ENCODE results near the gene PI4KB.
"Not testable (repeated sequence)": the region's sequence is repeated elsewhere in the genome, so short reads cannot be mapped to it uniquely, and the experiment has no call there.

PI4KB gene

DNA sequence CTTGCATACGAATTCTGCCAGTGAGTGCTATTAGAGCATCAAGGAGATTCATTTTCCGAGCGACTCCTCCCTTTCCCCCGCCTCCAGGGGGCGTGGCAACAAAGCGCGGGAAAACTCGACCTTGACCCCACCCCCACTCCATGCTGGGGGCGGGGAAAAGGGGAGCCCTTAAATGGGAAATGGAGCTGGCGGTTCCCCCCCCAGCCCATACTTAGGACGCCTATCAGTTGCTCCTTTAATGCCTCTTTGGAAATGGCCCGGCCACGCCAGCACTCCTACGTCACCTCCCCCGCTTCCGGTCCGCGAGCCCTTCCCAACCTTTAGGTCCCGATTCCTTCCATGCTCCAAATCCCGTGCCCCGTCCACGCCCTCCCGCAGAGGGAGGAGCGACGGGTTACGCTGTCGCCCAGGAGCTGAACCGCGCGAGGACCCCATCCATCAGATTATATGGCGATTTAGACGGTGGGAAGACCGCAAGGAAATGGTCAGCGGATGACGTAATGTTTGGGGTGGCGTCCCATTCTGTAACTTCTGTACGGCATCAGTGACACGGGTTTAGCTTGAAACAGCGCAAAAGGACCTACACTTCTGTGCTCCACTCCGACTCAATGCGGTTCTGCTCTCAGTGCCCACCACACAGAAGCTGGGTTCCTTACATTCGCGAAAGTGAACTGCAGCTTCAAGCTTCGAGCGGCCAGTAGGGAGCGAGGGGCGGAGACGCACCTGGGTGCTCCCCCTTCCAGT is 45.8 kb downstream of the PI4KB start:
- DNase-seq (ENCODE audit: low read depth), result peak; percentile 96

DNA sequence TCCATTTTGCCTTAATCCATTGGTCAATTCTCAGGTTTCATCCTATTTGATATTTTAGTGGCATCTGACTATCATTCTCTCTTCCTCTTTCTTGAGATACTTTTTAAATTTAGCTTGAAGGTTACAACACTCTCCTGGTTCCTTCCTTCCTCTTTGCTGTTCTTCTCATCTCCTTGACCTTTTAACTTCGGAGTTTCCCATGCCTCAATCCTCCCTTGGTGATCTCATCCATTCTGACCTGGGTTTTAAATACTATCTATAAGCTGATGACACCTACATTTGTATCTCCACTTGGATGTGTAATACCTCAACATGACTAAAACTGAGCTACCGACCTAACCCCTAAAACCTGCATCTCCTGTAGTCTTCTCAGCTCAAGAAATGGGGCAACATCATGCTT is 50.0 kb downstream of the PI4KB start:
- no peak for DNase-seq (ENCODE audit: low read depth)

DNA sequence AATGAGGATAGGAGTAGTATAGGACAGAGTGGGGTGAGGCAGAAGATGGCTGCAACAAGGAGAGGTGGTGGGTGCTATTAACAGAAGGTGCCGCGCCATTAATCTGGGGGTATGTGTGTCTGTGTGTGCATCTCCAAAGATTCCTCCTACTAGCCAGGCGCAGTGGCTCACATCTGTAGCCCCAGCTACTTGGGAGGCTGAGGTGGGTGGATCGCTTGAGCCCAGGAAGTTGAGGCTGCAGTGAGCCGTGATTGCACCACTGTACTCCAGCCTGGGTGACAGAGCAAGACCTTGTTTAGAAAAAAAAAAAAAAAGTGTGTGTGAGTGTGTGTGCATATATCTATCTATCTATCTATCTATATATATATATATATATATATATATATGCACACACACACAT is 51.9 kb downstream of the PI4KB start:
- DNase-seq (ENCODE audit: low read depth), result not testable (repeated sequence)

DNA sequence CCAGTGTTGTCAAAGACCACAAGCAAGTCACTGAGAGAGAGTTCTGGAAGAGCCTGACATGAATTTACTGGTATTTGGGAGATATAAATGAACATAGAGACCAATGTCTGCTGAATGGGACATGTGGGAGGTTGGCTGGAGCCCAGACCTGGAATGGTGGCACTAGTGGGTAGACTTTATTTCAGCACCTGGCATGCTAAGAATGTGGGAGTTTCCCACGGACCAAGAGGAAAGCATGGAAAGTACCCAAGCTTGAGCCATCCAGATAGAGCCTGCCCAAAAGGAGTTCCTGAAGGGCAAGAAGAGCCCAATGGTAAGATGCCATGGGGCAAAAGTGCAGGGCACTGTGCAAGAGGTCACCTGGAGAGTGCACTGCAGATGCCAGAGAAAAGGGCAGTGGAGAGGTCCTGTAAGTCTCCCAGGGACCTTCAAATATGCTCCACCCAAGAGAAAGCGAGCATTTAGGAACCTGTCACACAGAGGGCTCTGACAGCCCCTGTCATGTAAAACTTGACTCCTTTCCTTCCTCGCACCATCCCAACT is 53.2 kb downstream of the PI4KB start:
- DNase-seq (ENCODE audit: low read depth), result no peak

DNA sequence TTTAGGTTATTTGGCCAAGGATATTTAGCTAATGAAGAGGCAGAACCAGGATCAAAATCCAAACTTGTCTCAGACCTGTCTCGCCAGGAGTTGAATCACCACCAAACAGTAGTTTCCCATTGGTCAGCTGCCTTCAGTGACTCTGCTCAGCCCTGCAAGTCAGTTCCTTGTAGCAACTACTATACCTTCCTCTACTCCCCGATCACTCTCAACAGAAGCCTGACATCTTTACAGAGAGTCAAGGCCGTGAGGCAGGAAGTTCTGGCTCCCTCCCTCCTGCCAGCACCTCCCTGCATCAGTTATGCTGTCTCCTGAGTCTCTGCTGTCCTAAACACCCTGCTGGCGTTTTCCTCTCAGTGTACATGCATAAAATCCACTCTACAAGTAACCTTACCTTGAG is 59.5 kb downstream of the PI4KB start:
- no peak for DNase-seq (ENCODE audit: low read depth)

DNA sequence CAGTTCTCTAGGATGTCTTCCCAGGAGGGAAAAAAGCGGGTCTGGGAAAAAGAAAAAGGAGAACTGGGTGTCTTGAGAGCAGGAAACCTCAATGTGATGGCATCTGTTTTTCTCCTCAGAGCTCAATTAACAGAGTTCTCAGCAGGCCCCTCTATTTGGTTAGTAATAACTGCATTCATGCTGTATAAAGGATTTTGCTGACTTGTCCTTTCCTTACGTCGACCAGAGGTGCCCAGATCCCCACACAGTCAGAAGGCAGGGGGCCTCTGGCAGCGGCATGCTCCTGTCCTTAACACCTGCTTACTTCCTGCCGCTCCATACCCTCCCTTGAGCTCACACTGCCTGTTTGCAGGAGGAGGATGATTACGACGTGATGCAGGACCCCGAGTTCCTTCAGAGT is 60.4 kb downstream of the PI4KB start:
- no peak for DNase-seq (ENCODE audit: low read depth)

DNA sequence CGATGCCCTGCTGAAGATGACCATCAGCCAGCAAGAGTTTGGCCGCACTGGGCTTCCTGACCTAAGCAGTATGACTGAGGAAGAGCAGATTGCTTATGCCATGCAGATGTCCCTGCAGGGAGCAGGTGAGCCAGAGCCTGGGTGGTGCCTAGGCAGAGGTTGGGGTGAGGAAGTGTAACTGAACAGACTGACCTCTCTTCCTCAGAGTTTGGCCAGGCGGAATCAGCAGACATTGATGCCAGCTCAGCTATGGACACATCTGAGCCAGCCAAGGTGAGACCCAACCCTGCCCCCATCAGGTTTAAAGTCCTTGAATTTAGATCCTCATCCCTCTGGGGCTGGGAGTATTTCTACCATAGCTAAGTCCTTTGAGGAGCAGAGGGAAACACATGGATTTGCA is 60.9 kb downstream of the PI4KB start:
- DNase-seq (ENCODE audit: low read depth), result no peak

DNA sequence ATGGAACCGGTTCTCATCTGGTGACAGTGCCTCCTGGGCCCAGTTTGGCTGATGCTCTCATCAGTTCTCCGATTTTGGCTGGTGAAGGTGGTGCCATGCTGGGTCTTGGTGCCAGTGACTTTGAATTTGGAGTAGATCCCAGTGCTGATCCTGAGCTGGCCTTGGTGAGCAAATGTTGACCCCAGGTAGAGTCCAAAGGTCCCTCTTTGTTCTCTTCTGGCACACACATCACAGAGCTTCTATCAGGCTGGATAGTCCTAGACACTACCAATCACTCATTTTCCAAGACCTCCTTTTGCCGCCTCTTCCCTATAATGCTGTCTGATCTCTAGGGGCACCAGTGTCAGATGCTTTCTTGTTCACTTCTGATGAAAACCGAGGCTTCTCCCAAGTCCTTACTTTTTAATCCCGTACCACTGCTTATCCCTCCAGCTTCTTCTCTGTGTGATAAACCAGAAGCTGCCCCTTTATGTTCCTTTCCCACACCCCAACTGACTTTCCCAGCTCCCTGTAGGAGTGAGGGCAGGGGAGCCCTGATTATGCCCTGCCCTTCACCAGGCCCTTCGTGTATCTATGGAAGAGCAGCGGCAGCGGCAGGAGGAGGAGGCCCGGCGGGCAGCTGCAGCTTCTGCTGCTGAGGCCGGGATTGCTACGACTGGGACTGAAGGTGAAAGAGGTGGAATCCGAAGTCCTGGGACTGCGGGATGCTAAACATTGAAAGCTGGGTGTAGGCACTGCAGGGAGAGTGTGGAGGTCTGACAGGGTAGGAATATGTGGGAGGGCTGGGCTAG is 61.6 kb downstream of the PI4KB start:
- no peak for DNase-seq (ENCODE audit: low read depth)

DNA sequence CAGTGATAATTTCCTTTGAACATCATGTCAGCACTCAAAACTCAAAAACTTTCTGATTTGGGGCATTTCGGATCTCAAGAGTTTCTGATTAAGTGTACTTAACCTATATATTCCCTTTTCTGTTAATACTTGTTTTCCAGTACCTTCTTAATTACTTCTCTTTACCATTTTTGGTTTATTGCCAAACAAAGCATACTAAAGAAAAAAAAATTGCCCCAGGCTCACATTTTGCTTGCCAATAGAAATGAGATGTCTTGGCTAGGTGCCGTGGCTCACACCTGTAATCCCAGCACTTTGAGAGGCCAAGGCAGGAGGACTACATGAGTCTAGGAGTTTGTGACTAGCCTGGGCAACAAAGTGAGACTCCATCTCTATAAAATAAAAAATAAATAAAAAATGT is 67.9 kb downstream of the PI4KB start:
- DNase-seq (ENCODE audit: low read depth), result no peak

DNA sequence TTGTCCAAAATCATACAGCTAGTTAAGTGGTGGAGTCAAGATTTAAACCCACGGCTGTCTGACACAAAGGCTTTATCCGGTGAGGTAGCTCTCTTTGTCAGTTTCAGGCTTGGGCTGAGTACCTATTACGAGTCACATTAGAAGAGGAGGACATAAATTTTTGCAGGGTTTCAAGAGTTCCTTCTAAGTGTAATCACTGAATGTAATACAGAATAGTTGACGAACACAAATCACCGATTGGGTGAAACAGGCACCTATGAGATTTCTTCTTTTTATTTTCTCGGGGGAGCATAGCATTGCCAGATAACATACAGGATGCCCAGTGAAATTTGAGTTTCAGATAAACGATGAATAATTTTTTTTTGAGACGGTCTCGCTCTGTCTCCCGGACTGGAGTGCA is 71.8 kb downstream of the PI4KB start:
- DNase-seq (ENCODE audit: low read depth), result no peak

DNA sequence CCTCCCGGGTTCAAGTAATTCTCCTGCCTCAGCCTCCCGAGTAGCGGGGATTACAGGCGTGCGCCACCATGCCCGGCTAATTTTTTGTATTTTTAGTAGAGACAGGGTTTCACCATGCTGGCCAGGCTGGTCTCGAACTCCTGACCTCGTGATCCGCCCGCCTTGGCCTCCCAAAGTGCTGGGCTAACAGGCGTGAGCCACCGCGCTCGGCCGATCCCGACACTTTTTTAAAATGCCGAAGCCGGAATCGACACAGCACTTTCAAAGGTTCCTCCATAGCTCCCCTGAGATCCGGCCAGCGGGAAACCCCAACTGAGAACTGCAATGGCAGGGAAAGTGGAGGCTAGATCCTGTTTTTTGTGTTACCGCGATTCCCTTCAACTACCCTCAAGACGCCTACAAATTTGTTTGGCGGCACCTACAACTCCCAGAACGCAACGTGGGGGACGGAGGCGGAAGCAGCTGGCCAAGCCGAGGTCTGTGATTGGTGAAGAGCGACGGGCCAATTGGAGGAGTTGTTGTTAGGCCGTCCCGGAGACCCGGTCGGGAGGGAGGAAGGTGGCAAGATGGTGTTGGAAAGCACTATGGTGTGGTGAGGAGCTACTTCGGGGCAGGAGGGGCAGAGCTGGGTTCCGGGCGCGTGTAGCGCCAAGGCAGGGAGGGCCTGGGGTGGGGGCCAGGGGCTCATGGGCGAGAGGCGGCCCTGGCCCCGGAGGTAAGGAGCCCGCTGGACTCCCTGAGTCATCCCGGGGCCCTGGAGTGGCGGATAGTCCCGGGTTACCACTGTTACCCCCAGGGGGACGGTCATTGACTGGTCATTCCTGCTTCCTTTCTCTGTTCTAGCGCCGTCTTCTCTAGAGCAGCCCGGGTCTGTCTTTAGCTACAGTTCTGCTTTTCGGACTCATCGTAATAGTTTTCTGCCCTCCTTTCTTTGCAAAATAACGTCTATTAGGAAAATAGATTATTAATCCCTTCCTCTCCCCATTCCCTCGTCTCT is 72.7 kb downstream of the PI4KB start, which contains the start of gene PSMD4:
Gene PSMD4 (plus strand): TSS at position 518 of the 997 bp plus-strand sequence. CDS start 49 bp downstream, at position 567.
- peak; percentile 93 for DNase-seq (ENCODE audit: low read depth)

DNA sequence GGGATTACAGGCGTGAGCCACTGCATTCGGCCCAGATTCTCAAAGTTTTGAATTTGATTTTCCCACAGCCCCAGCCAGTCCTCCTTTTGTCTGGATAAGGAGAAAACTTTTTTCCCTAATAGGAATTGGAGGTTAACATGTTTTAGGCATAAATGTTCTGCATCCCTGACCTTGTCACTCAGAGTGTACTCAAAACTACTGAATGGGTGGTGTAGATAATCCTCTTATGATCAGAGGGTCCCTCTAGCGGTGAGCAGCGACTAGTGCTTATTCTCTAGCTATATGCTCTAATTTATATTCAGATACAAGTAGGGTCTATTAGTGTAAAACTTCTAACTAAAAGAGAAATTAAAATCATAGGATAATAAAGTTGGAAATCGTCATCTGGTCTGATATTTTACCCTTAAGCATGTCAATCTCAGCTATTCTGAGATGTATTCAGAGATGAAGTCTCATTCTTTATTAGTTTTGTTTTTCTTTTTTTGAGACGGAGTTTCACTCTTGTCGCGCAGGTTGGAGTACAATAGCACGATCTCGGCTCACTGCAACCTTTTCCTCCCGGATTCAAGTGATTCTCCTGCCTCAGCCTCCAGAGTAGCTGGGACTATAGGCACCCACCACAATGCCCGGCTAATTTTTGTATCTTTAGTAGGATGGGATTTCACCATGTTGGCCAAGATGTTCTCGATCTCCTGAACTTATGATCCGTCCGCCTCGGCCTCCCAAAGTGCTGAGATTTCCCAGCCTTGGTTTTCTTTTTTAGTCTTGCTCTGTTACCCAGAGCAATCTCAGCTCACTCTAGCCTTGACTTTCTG is 75.4 kb downstream of the PI4KB start:
- peak; percentile 36 for DNase-seq (ENCODE audit: low read depth)

DNA sequence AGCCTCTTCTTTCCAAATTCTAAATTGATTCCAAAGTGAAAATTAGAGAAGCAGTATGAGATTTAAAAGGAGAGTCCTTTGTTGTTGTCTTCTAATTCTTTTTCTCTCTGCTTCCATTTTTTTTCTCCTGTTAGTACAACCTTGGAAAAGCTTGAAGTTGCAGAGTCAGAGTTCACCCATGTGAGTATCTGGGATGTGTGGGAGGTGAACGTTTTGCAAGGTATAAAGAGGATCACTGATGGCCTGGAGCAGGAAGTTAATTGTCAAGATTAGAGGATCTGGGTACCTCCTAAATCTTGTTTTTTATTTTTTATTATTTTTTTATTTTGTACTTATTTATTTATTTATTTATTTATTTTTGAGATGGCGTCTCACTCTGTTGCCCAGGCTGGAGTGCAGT is 80.4 kb downstream of the PI4KB start:
- DNase-seq (ENCODE audit: low read depth), result no peak

DNA sequence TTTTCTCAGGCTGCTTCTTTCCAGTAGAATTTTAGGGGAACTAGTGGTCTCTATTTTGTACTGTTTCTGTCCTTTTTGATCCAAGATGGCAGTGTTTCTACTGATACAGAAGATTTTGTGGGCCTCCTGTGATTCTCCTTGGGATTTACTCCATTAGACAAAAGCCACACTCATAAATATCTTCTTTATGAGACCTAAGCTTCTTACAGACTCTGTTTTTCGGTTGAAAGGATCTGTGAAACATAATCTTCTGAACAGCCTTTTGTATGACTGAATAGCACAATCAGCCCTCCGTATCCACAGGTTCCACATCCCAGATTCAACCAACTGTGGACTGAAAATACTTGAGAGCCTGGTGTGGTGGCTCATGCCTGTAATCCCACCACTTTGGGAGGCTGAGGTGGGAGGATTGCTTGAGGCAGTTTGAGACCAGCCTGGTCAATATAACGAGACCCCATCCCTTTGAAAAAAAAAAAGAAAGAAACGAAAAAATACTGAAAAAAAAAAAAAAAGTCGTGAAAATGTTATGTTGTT is 83.5 kb downstream of the PI4KB start:
- no peak for DNase-seq (ENCODE audit: low read depth)

DNA sequence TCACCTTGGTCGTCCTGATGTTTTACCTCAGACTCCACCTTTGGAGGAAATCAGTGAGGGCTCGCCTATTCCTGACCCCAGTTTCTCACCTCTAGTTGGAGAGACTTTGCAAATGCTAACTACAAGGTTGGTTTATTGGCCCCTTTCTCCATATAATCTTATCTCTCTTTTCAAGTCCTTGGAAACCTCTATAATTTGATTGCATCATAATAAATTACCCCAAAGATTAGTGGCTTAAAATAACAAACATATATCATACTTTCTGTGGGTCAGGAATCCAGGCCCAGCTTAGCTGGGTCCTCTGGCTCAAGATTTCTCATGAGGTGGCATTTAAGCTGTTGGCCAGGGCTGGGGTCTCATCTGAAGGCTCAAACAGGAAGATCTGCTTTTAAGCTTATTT is 84.8 kb downstream of the PI4KB start:
- DNase-seq (ENCODE audit: low read depth), result no peak
